DOHH2 (cell line): ENCODE measurements around the gene FBLN7.

Experiments
- CTCF ChIP-seq: fragments of 200-600 bp; sonication (generic); IDR thresholded peaks from one replicate; pipeline ENCODE4 v1.5.1; 2014; ENCODE audit warnings: antibody characterized with exemption, mild to moderate bottlenecking, low read depth, low read length; ENCODE audit not compliant: poor library complexity, severe bottlenecking
- EZH2phosphoT487 ChIP-seq: fragments of 200-600 bp; sonication (generic); IDR thresholded peaks from 2 replicates; pipeline ENCODE4 v1.6.1; 2017; ENCODE audit warnings: borderline replicate concordance, mild to moderate bottlenecking, antibody characterized with exemption, low read length, moderate library complexity, mixed read lengths

GRCh38 chr2:112136096-112136495 lies 2.1 kb upstream of the FBLN7 start:
- no peak for TF ChIP-seq CTCF
- no peak for TF ChIP-seq EZH2phosphoT487
